Measurements from ENCODE around the gene DNAJB5.

DNA sequence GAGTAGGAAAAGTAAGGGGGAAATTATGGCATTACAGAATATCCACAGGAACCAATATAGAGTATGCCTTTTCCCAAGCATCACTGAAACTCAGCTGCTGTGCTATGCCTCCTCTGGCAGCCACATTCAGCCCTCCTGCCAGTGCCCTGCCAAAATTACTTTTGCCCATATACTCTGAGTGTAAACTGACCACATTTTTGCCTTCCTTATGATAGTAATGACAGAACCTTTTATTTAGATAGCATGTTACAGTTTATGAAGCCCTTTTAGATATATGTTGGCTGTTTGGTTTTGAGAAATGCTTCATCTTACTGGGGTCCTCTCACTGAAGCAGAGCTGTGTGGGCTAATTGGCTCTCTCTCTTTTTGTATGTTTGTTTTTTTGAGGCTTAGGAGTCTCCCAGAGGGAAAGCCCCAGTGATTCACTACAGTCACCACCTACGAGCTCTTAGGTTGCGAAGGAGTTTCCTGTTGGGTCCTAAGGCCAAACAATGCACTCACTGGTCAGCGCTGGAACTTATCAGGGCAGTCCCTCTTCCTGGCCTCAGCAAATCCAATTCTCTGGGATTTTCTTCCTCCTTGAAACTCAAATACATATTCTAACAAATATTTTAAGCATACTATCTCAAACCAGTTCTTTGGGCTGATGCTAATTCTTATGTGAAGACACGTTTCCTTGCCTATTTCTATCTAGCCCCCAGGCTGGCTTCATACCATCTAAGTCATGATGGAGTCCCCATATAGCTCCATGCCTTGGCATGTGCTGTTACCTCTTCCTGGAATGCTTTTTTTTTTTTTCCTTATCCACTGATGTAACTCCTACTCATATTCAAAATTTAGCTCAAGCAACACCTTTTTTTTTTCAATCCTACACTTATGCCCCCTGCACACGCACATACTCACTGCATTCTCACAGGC is 27.7 kb upstream of the DNAJB5 start:
- no peak for TF ChIP-seq POLR2A (IDR thresholded peaks at IDR 0.05)
- TF ChIP-seq POLR2AphosphoS5 (IDR thresholded peaks at IDR 0.05), result no peak
- TF ChIP-seq, protein P1, sequence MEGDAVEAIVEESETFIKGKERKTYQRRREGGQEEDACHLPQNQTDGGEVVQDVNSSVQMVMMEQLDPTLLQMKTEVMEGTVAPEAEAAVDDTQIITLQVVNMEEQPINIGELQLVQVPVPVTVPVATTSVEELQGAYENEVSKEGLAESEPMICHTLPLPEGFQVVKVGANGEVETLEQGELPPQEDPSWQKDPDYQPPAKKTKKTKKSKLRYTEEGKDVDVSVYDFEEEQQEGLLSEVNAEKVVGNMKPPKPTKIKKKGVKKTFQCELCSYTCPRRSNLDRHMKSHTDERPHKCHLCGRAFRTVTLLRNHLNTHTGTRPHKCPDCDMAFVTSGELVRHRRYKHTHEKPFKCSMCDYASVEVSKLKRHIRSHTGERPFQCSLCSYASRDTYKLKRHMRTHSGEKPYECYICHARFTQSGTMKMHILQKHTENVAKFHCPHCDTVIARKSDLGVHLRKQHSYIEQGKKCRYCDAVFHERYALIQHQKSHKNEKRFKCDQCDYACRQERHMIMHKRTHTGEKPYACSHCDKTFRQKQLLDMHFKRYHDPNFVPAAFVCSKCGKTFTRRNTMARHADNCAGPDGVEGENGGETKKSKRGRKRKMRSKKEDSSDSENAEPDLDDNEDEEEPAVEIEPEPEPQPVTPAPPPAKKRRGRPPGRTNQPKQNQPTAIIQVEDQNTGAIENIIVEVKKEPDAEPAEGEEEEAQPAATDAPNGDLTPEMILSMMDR (IDR thresholded peaks at IDR 0.05), result no peak
- TF ChIP-seq EP300 (IDR thresholded peaks at IDR 0.05), result no peak
